Measurements from ENCODE around the gene DTX3.

DNA sequence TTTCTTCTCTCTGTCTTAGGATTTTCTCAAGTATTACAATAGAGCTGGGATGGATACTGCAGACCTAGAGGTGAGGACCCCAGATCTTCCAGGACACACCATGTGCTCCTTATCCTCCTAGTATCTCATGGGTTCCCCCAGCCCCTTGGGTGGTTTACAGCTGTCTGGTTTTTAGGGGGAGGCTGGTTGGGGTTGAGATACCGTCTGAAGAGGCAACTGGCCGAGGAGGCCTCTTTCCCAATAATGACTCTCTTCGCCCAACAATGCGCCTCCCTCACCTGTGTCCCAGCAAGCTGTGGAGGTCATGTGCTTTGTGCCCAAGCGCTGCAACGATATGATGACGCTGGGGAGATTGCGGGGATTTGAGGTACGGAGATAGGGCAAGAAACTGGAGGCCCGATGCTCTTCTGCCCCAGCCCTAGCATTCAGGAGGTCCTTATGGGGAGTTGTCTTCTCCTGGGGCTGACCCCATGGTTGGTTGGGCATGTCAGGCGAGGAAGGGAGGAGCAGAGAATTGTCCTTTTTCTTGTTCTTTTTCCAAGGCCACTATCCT, 10.4 kb downstream of the DTX3 start:
- no peak for TF ChIP-seq TAF1 (CRISPR knock-in tag; IDR thresholded peaks at IDR 0.05)
- no peak for TF ChIP-seq CTCF (CRISPR knock-in tag; IDR thresholded peaks at IDR 0.05)
- TF ChIP-seq, protein P1, sequence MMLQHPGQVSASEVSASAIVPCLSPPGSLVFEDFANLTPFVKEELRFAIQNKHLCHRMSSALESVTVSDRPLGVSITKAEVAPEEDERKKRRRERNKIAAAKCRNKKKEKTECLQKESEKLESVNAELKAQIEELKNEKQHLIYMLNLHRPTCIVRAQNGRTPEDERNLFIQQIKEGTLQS (CRISPR knock-in tag; IDR thresholded peaks at IDR 0.05): no peak
- TF ChIP-seq PRDM10 (CRISPR knock-in tag; IDR thresholded peaks at IDR 0.05; ENCODE audit: low read depth): no peak
- TF ChIP-seq, protein P2, sequence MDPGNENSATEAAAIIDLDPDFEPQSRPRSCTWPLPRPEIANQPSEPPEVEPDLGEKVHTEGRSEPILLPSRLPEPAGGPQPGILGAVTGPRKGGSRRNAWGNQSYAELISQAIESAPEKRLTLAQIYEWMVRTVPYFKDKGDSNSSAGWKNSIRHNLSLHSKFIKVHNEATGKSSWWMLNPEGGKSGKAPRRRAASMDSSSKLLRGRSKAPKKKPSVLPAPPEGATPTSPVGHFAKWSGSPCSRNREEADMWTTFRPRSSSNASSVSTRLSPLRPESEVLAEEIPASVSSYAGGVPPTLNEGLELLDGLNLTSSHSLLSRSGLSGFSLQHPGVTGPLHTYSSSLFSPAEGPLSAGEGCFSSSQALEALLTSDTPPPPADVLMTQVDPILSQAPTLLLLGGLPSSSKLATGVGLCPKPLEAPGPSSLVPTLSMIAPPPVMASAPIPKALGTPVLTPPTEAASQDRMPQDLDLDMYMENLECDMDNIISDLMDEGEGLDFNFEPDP (CRISPR knock-in tag; conservative IDR thresholded peaks at IDR 0.05): no peak
- no peak for TF ChIP-seq POLR2AphosphoS5 (IDR thresholded peaks at IDR 0.05; ENCODE audit: low read depth, low read length)
- no peak for TF ChIP-seq PAX8 (CRISPR knock-in tag; IDR thresholded peaks at IDR 0.05; ENCODE audit: borderline replicate concordance)
- TF ChIP-seq ATF2 (CRISPR knock-in tag; IDR thresholded peaks at IDR 0.05): no peak
- TF ChIP-seq HNF1A (IDR thresholded peaks at IDR 0.05; ENCODE audit: low read depth): no peak
- no peak for TF ChIP-seq HNF1A (CRISPR knock-in tag; IDR thresholded peaks at IDR 0.05; ENCODE audit: borderline replicate concordance)

All from HepG2 (cell line).